ENCODE measurements around the gene PCCA. TPM values are rescaled to one million over a fixed set of nuclear protein-coding genes. Genes with fewer than 3 reads are reported as not detected.

PCCA gene
- total RNA-seq, 1 experiment from 2014 or later, result 39.9 TPM

GRCh38 chr13:100269837-100270236, 180.9 kb downstream of the PCCA start:
- ChIA-PET POLR2A (no interaction called here), CTCF (no interaction called here)
- intact Hi-C loops (cut with micrococcal nuclease; ENCODE audit: unreplicated experiment), result no loop called here
- H3K4me3 Mint-ChIP-seq (ENCODE audit: unreplicated experiment), result no peak overlapping the region
- Histone ChIP-seq H3K4me3 (ENCODE audit: low read depth, low read length) (no peak overlapping the region), H3K36me3 (ENCODE audit: control insufficient read depth, insufficient read depth, low read length) (no peaks in the 10 kb centered on the region), H3K4me1 (no peaks in the 10 kb centered on the region), H3K9me3 (no peaks in the 10 kb centered on the region), H3K27me3 (replicated peaks; ENCODE audit: control insufficient read depth, insufficient read depth, low read length) (no peaks in the 10 kb centered on the region)
- no peaks in the 10 kb centered on the region for H3K4me1 Mint-ChIP-seq (ENCODE audit: low read depth, unreplicated experiment)
- TF ChIP-seq, protein P1, sequence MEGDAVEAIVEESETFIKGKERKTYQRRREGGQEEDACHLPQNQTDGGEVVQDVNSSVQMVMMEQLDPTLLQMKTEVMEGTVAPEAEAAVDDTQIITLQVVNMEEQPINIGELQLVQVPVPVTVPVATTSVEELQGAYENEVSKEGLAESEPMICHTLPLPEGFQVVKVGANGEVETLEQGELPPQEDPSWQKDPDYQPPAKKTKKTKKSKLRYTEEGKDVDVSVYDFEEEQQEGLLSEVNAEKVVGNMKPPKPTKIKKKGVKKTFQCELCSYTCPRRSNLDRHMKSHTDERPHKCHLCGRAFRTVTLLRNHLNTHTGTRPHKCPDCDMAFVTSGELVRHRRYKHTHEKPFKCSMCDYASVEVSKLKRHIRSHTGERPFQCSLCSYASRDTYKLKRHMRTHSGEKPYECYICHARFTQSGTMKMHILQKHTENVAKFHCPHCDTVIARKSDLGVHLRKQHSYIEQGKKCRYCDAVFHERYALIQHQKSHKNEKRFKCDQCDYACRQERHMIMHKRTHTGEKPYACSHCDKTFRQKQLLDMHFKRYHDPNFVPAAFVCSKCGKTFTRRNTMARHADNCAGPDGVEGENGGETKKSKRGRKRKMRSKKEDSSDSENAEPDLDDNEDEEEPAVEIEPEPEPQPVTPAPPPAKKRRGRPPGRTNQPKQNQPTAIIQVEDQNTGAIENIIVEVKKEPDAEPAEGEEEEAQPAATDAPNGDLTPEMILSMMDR (IDR thresholded peaks at IDR 0.05; ENCODE audit: insufficient read depth in 1 of 2, low read depth in 1 of 2, low read length in 1 of 2, severe bottlenecking in 1 of 2, unreplicated experiment in 1 of 2), result no peak
- H3K9me3 Mint-ChIP-seq (ENCODE audit: unreplicated experiment), result no peaks in the 10 kb centered on the region
- H3K36me3 Mint-ChIP-seq (ENCODE audit: insufficient read depth, unreplicated experiment), result no peaks in the 10 kb centered on the region
- H3K27me3 Mint-ChIP-seq (ENCODE audit: insufficient read depth, unreplicated experiment), result no peaks in the 10 kb centered on the region
- DNase-seq, result no peak
- no TSS peak for BruUV-seq (replicated peaks)
- no peak overlapping the region for H3K27ac Mint-ChIP-seq (ENCODE audit: unreplicated experiment)

- H3K27me3 ChIP-seq (replicated peaks; ENCODE audit: control insufficient read depth, insufficient read depth, low read length), result no peaks in the 10 kb centered on the region
- peaks cover 18% of the 10 kb centered on the region for H3K4me1 Mint-ChIP-seq (ENCODE audit: low read depth, unreplicated experiment)
- no peaks in the 10 kb centered on the region for H3K27me3 Mint-ChIP-seq (ENCODE audit: insufficient read depth, unreplicated experiment)
- no peaks in the 10 kb centered on the region for H3K9me3 Mint-ChIP-seq (ENCODE audit: unreplicated experiment)
- no TSS peak for BruUV-seq (replicated peaks)
- TF ChIP-seq, protein P1 (IDR thresholded peaks at IDR 0.05; ENCODE audit: insufficient read depth in 1 of 2, low read depth in 1 of 2, low read length in 1 of 2, severe bottlenecking in 1 of 2, unreplicated experiment in 1 of 2), result no peak
- DNase-seq, result no peak
- no peak overlapping the region for H3K4me3 ChIP-seq (ENCODE audit: low read depth, low read length)
- H3K27ac Mint-ChIP-seq (ENCODE audit: unreplicated experiment), result no peak overlapping the region
- no peaks in the 10 kb centered on the region for H3K36me3 Mint-ChIP-seq (ENCODE audit: insufficient read depth, unreplicated experiment)
- CTCF ChIA-PET, result no interaction called here
- POLR2A ChIA-PET, result no interaction called here
- H3K4me3 Mint-ChIP-seq (ENCODE audit: unreplicated experiment), result no peak overlapping the region
- H3K9me3 ChIP-seq, result no peaks in the 10 kb centered on the region
- intact Hi-C loops (cut with micrococcal nuclease; ENCODE audit: unreplicated experiment), result no loop called here
- H3K4me1 ChIP-seq, result 0 out of 2 replicates have a peak, but pooled peaks cover 5% of the 10 kb centered on the region
- no peaks in the 10 kb centered on the region for H3K36me3 ChIP-seq (ENCODE audit: control insufficient read depth, insufficient read depth, low read length)
These were observed 184.2 kb downstream of the PCCA start for GRCh38 chr13:100273138-100273537.

GRCh38 chr13:100273552-100273951, 184.7 kb downstream of the PCCA start:
- H3K9me3 Mint-ChIP-seq (ENCODE audit: unreplicated experiment), result no peaks in the 10 kb centered on the region
- no peaks in the 10 kb centered on the region for H3K36me3 Mint-ChIP-seq (ENCODE audit: insufficient read depth, unreplicated experiment)
- Histone ChIP-seq H3K36me3 (ENCODE audit: control insufficient read depth, insufficient read depth, low read length) (no peaks in the 10 kb centered on the region), H3K27me3 (replicated peaks; ENCODE audit: control insufficient read depth, insufficient read depth, low read length) (no peaks in the 10 kb centered on the region), H3K4me3 (ENCODE audit: low read depth, low read length) (no peak overlapping the region), H3K9me3 (no peaks in the 10 kb centered on the region), H3K4me1 (0 out of 2 replicates have a peak, but pooled peaks cover 5% of the 10 kb centered on the region)
- H3K4me3 Mint-ChIP-seq (ENCODE audit: unreplicated experiment), result no peak overlapping the region
- POLR2A ChIA-PET, result no interaction called here
- TF ChIP-seq, protein P1 (IDR thresholded peaks at IDR 0.05; ENCODE audit: insufficient read depth in 1 of 2, low read depth in 1 of 2, low read length in 1 of 2, severe bottlenecking in 1 of 2, unreplicated experiment in 1 of 2), result no peak
- no peak for DNase-seq
- CTCF ChIA-PET, result no interaction called here
- peaks cover 18% of the 10 kb centered on the region for H3K4me1 Mint-ChIP-seq (ENCODE audit: low read depth, unreplicated experiment)
- no TSS peak for BruUV-seq (replicated peaks)
- no peaks in the 10 kb centered on the region for H3K27me3 Mint-ChIP-seq (ENCODE audit: insufficient read depth, unreplicated experiment)
- intact Hi-C loops (cut with micrococcal nuclease; ENCODE audit: unreplicated experiment), result no loop called here
- no peak overlapping the region for H3K27ac Mint-ChIP-seq (ENCODE audit: unreplicated experiment)
